ENCODE measurements around the gene ZNHIT6.

ZNHIT6 gene

GRCh38 chr1:85638412-85638811 is 69.8 kb downstream of the ZNHIT6 start:
- DNase-seq (ENCODE audit: low read depth) = no peak

GRCh38 chr1:85630493-85630892 is 77.7 kb downstream of the ZNHIT6 start:
- TF ChIP-seq CTCF (IDR thresholded peaks at IDR 0.05; ENCODE audit: control insufficient read depth, insufficient read depth, low read depth, low read length, missing control alignments) = no peak
- H3K4me3 ChIP-seq (ENCODE audit: control insufficient read depth, low read depth, low read length) = no peak overlapping the region
- no peak for DNase-seq (ENCODE audit: low read depth)

More at GRCh38 chr1:85638412-85638811, 69.8 kb downstream of the ZNHIT6 start:
- H3K4me3 ChIP-seq (ENCODE audit: control insufficient read depth, low read depth, low read length) = no peak overlapping the region
- no peak for TF ChIP-seq CTCF (IDR thresholded peaks at IDR 0.05; ENCODE audit: control insufficient read depth, insufficient read depth, low read depth, low read length, missing control alignments)

GRCh38 chr1:85629532-85629920 is 78.7 kb downstream of the ZNHIT6 start:
- no peak overlapping the region for H3K4me3 ChIP-seq (ENCODE audit: control insufficient read depth, low read depth, low read length)
- DNase-seq (ENCODE audit: low read depth) = no peak
- TF ChIP-seq CTCF (IDR thresholded peaks at IDR 0.05; ENCODE audit: control insufficient read depth, insufficient read depth, low read depth, low read length, missing control alignments) = no peak

GRCh38 chr1:85628791-85629531 is 79.3 kb downstream of the ZNHIT6 start:
- no peak overlapping the region for H3K4me3 ChIP-seq (ENCODE audit: control insufficient read depth, low read depth, low read length)
- peak; percentile 82 for DNase-seq (ENCODE audit: low read depth)
- no peak for TF ChIP-seq CTCF (IDR thresholded peaks at IDR 0.05; ENCODE audit: control insufficient read depth, insufficient read depth, low read depth, low read length, missing control alignments)

- no peak for DNase-seq (ENCODE audit: low read depth)
- no peak for TF ChIP-seq CTCF (IDR thresholded peaks at IDR 0.05; ENCODE audit: control insufficient read depth, insufficient read depth, low read depth, low read length, missing control alignments)
- H3K4me3 ChIP-seq (ENCODE audit: control insufficient read depth, low read depth, low read length) = no peak overlapping the region
Observed at GRCh38 chr1:85626818-85627217, 81.4 kb downstream of the ZNHIT6 start.

GRCh38 chr1:85624361-85624760 is 83.9 kb downstream of the ZNHIT6 start:
- no peak for DNase-seq (ENCODE audit: low read depth)
- H3K4me3 ChIP-seq (ENCODE audit: control insufficient read depth, low read depth, low read length) = no peak overlapping the region
- no peak for TF ChIP-seq CTCF (IDR thresholded peaks at IDR 0.05; ENCODE audit: control insufficient read depth, insufficient read depth, low read depth, low read length, missing control alignments)

All from AG09309 (cell line).